Endothelial cell of umbilical vein (primary cell): Measurements from ENCODE around the gene OSCAR. TPM values are rescaled to one million over a fixed set of nuclear protein-coding genes. Genes with fewer than 3 reads are reported as not detected.

ENCODE experiments used
- BruUV-seq: library from RNA; stranded (reverse); fragments of 400-500 nt; replicated peaks from 2 replicates; lab custom pipeline; 2021; lab: Mats Ljungman, UMichigan
- CTCF ChIA-PET: fragments of 300-600, 350-600 bp; sonication (Branson Sonifier 250); formaldehyde crosslinking; loops from one replicate; lab custom pipeline; 2021; ENCODE audit warnings: antibody characterized with exemption, inconsistent platforms; lab: Charles Lee
- POLR2A ChIA-PET: fragments of 300-600, 350-600 bp; sonication (Branson Sonifier 250); formaldehyde crosslinking; loops from one replicate; lab custom pipeline; 2021; ENCODE audit warnings: antibody characterized with exemption, inconsistent platforms; lab: Charles Lee
- DNase-seq: peaks from one replicate; pipeline ENCODE4 v3.0.0-alpha.2; 2011; ENCODE audit warnings: low read depth, low spot score
- FAIRE-seq: peaks from 2 replicates; lab custom pipeline; 2011; peaks lifted over from hg19 to GRCh38; lab: Jason Lieb, UNC
- H2AFZ ChIP-seq: 2 replicates; pipeline ENCODE4 v1.6.0; 2012; ENCODE audit warnings: low read depth, low read length, control low read depth, inconsistent platforms
- H3K27ac ChIP-seq: 2 replicates; pipeline ENCODE4 v1.5.1; 2011; ENCODE audit warnings: low read depth, mild to moderate bottlenecking, control low read depth, low read length, moderate library complexity; ENCODE audit not compliant: insufficient read depth
- H3K27me3 ChIP-seq, 2 experiments: 2 replicates each; pipeline versions ENCODE4 v1.6.0 to v1.6.1; 2011; ENCODE audit warnings: low read length in 2 of 2, mixed read lengths in 1 of 2; ENCODE audit not compliant: control insufficient read depth in 2 of 2, insufficient read depth in 2 of 2
- H3K36me3 ChIP-seq, 2 experiments: 2 replicates in 1 of 2; 3 replicates in 1 of 2; pipeline ENCODE4 v1.5.1; 2011; ENCODE audit warnings: low read length in 2 of 2, mild to moderate bottlenecking in 1 of 2, moderate library complexity in 1 of 2; ENCODE audit not compliant: control insufficient read depth in 2 of 2, insufficient read depth in 2 of 2; ENCODE audit errors: extremely low read depth in 1 of 2
- H3K4me1 ChIP-seq: 3 replicates; pipeline ENCODE4 v1.5.1; 2011; ENCODE audit warnings: mild to moderate bottlenecking, low read length; ENCODE audit not compliant: control insufficient read depth, insufficient read depth; ENCODE audit errors: extremely low read depth
- H3K4me2 ChIP-seq: 2 replicates; pipeline ENCODE4 v1.6.1; 2011; ENCODE audit warnings: low read length, control low read depth, mixed read lengths; ENCODE audit not compliant: insufficient read depth
- H3K4me3 ChIP-seq, 3 experiments: fragments of 200-600 bp in 1 of 3; sonication (generic), shearing (Covaris generic) in 1 of 3; replicated peaks in 1 of 3; 2 replicates each; pipeline ENCODE4 v1.5.1; 2011 to 2016; ENCODE audit warnings: control low read depth in 3 of 3, low read length in 3 of 3, mild to moderate bottlenecking in 2 of 3, inconsistent platforms in 1 of 3, low read depth in 1 of 3, moderate library complexity in 1 of 3; ENCODE audit not compliant: insufficient read depth in 1 of 3
- H3K79me2 ChIP-seq: 2 replicates; pipeline ENCODE4 v1.6.0; 2012; ENCODE audit warnings: low read length, inconsistent platforms; ENCODE audit not compliant: control insufficient read depth, insufficient read depth
- H3K9ac ChIP-seq: replicated peaks from 2 replicates; pipeline ENCODE3; 2011; ENCODE audit warnings: low read length, control low read depth; ENCODE audit not compliant: insufficient read depth; ENCODE audit errors: extremely low read depth
- H3K9me1 ChIP-seq: replicated peaks from 3 replicates; pipeline ENCODE4 v1.6.0; 2011; ENCODE audit warnings: mild to moderate bottlenecking, low read length; ENCODE audit not compliant: control insufficient read depth, insufficient read depth; ENCODE audit errors: extremely low read depth
- H3K9me3 ChIP-seq: replicated peaks from 2 replicates; pipeline ENCODE4 v1.5.1; 2012; ENCODE audit warnings: low read length, inconsistent platforms; ENCODE audit not compliant: control insufficient read depth, insufficient read depth
- H4K20me1 ChIP-seq: replicated peaks from 2 replicates; pipeline ENCODE3; 2011; ENCODE audit warnings: mild to moderate bottlenecking, low read length; ENCODE audit not compliant: control insufficient read depth, insufficient read depth; ENCODE audit errors: extremely low read depth
- EZH2 ChIP-seq: IDR thresholded peaks from 2 replicates; pipeline ENCODE4 v1.6.1; 2012; ENCODE audit warnings: borderline replicate concordance, low read depth, mild to moderate bottlenecking, moderate library complexity, low read length, inconsistent platforms; ENCODE audit not compliant: severe bottlenecking
- MYC ChIP-seq: IDR thresholded peaks from one replicate; pipeline ENCODE4 v1.6.1; 2011; ENCODE audit warnings: mild to moderate bottlenecking, low read depth, low read length
- POLR2A ChIP-seq: IDR thresholded peaks from 2 replicates; pipeline ENCODE4 v1.6.1; 2012; ENCODE audit warnings: low read depth, mild to moderate bottlenecking, control low read depth, low read length
- POLR2AphosphoS5 ChIP-seq: IDR thresholded peaks from 2 replicates; pipeline ENCODE4 v1.6.1; 2012; ENCODE audit warnings: low read depth, mild to moderate bottlenecking, control low read depth, low read length, moderate library complexity; ENCODE audit not compliant: insufficient read depth
- dilution Hi-C: fragments of 300-500 bp; cut with MboI; formaldehyde crosslinking; loops from one replicate; pipeline ENCODE4 v1.15.0; 2019; ENCODE audit warnings: low sequenced_read_pairs; ENCODE audit not compliant: extremely low pct_ligation_motif_present
- intact Hi-C: fragments of 100-400 bp; cut with micrococcal nuclease; formaldehyde crosslinking; loops from one replicate; pipeline ENCODE4 v1.10.0; 2022
- polyA plus RNA-seq, 4 experiments: library from polyadenylated mRNA; depleted of rRNA in 3 of 4; stranded (reverse) in 3 of 4; unstranded in 1 of 4; fragments of >200 nt; gene quantifications; 2 replicates each; pipeline versions ENCODE4 v1.2.1 to v1.2.3, GENCODE V29; 2011 to 2012; ENCODE audit warnings: missing spikeins in 1 of 4
- total RNA-seq: library from RNA; stranded (reverse); gene quantifications from 2 replicates; pipeline ENCODE4 v1.2.3, GENCODE V29; 2021
- TF ChIP-seq, protein P1 (sequence below): IDR thresholded peaks from 2 replicates; pipeline ENCODE4 v1.6.1; 2011; ENCODE audit not compliant: insufficient read depth, insufficient read length
- TF ChIP-seq, protein P2 (sequence below), 2 donors: IDR thresholded peaks; 1 replicate in 1 of 2; 2 replicates in 1 of 2; pipeline ENCODE4 v1.5.1; 2011; ENCODE audit warnings: low read length in 2 of 2, mild to moderate bottlenecking in 2 of 2, moderate library complexity in 2 of 2, control low read depth in 1 of 2, inconsistent platforms in 1 of 2, low read depth in 1 of 2; ENCODE audit not compliant: insufficient read depth in 1 of 2; ENCODE audit errors: extremely low read depth in 1 of 2

The OSCAR gene
- total and polyA plus RNA-seq, 2 donors (not counting 3 experiments of a cell fraction or from before 2014, with no cell fraction given) = 0.08 TPM; not detected in 1

GRCh38 chr19:54063350-54064116 lies 37.1 kb downstream of the OSCAR start, which contains the start of gene VSTM1:
VSTM1 (minus strand) TSS chr19:54063897; CDS start chr19:54063777, 120 bp downstream.
- POLR2A ChIA-PET = no interaction called here
- FAIRE-seq = no peak

More at GRCh38 chr19:54063350-54064116, 37.1 kb downstream of the OSCAR start, which contains the start of gene VSTM1:
- no peaks in the 10 kb centered on the region for H3K79me2 ChIP-seq
- no peaks in the 10 kb centered on the region for H3K27me3 ChIP-seq
- H3K4me1 ChIP-seq = no peaks in the 10 kb centered on the region
- dilution Hi-C loops (no loop called here), intact Hi-C loops (no loop called here)
- H3K4me3 ChIP-seq = no peak within 1 kb of the TSS
- H3K9ac ChIP-seq = no peak within 1 kb of the TSS
- H2AFZ ChIP-seq = no peak within 1 kb of the TSS
- DNase-seq = no peak
- H3K36me3 ChIP-seq = no peaks in the 10 kb centered on the region
- H3K9me3 ChIP-seq = no peaks in the 10 kb centered on the region
- H3K4me2 ChIP-seq = no peak within 1 kb of the TSS
- no peaks in the 10 kb centered on the region for H3K9me1 ChIP-seq
- BruUV-seq = no TSS peak
- CTCF ChIA-PET = interaction anchor here (1.2 kb wide), 1 partner anchor 271 kb away, joined by 3 read pairs; no protein-coding TSS in a partner anchor
- no peaks in the 10 kb centered on the region for H4K20me1 ChIP-seq
- TF ChIP-seq POLR2AphosphoS5 = no peak
- TF ChIP-seq, protein P1, sequence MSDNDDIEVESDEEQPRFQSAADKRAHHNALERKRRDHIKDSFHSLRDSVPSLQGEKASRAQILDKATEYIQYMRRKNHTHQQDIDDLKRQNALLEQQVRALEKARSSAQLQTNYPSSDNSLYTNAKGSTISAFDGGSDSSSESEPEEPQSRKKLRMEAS = no peak
- TF ChIP-seq EZH2 = no peak
- TF ChIP-seq, protein P2, sequence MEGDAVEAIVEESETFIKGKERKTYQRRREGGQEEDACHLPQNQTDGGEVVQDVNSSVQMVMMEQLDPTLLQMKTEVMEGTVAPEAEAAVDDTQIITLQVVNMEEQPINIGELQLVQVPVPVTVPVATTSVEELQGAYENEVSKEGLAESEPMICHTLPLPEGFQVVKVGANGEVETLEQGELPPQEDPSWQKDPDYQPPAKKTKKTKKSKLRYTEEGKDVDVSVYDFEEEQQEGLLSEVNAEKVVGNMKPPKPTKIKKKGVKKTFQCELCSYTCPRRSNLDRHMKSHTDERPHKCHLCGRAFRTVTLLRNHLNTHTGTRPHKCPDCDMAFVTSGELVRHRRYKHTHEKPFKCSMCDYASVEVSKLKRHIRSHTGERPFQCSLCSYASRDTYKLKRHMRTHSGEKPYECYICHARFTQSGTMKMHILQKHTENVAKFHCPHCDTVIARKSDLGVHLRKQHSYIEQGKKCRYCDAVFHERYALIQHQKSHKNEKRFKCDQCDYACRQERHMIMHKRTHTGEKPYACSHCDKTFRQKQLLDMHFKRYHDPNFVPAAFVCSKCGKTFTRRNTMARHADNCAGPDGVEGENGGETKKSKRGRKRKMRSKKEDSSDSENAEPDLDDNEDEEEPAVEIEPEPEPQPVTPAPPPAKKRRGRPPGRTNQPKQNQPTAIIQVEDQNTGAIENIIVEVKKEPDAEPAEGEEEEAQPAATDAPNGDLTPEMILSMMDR (IDR thresholded peaks at IDR 0.05; ENCODE audit: extremely low read depth in 1 of 2, insufficient read depth in 1 of 2, low read depth in 1 of 2, low read length in 2 of 2) = no peak
- no peak for TF ChIP-seq MYC
- TF ChIP-seq POLR2A = no peak
- no peak within 1 kb of the TSS for H3K27ac ChIP-seq
